WTC11 (cell line): ENCODE results near the gene DNALI1. TPM values are rescaled to one million over a fixed set of nuclear protein-coding genes. Genes with fewer than 3 reads are reported as not detected.

Source experiments
- ATAC-seq: fragments of 200-7000 bp; cut with Tn5 transposase; 2 replicates; pipeline ENCODE4 v1.10.0; 2021; ENCODE audit warnings: mild to moderate bottlenecking, moderate library complexity
- CTCF ChIA-PET: fragments of 300-600 bp; sonication (Branson Sonifier 250); formaldehyde crosslinking; loops from one replicate; lab custom pipeline; 2021; ENCODE audit warnings: antibody characterized with exemption; lab: Charles Lee
- POLR2A ChIA-PET: fragments of 350-600 bp; sonication (Branson Sonifier 250); formaldehyde crosslinking; loops from one replicate; lab custom pipeline; 2021; ENCODE audit warnings: antibody characterized with exemption; lab: Charles Lee
- DNase-seq: peaks from one replicate; pipeline ENCODE4 v3.0.0; 2021; ENCODE audit warnings: low spot score
- H3K27ac Mint-ChIP-seq: 2 replicates; pipeline ENCODE4 v1.8.0; 2021; ENCODE audit warnings: mixed read lengths
- H3K27me3 Mint-ChIP-seq: 2 replicates; pipeline ENCODE4 v1.8.0; 2021; ENCODE audit warnings: low read depth, mild to moderate bottlenecking, moderate library complexity, mixed read lengths
- H3K36me3 Mint-ChIP-seq: 2 replicates; pipeline ENCODE4 v1.8.0; 2021; ENCODE audit warnings: mixed read lengths
- H3K4me1 Mint-ChIP-seq: 2 replicates; pipeline ENCODE4 v1.8.0; 2022; ENCODE audit warnings: mixed read lengths
- H3K4me3 Mint-ChIP-seq: 2 replicates; pipeline ENCODE4 v1.8.0; 2021; ENCODE audit warnings: mild to moderate bottlenecking, moderate library complexity, mixed read lengths
- H3K9me3 Mint-ChIP-seq: 2 replicates; pipeline ENCODE4 v1.8.0; 2021; ENCODE audit warnings: mixed read lengths
- ATF1 ChIP-seq: sonication (generic); formaldehyde crosslinking; IDR thresholded peaks from 2 replicates; pipeline ENCODE4 v1.8.1; 2023; ENCODE audit warnings: mild to moderate bottlenecking, moderate library complexity, missing genetic modification reagents
- ELF4 ChIP-seq: sonication (generic); formaldehyde crosslinking; IDR thresholded peaks from 2 replicates; pipeline ENCODE4 v1.8.1; 2022; ENCODE audit warnings: low read depth, mild to moderate bottlenecking, moderate library complexity, missing genetic modification reagents
- FOXK1 ChIP-seq: sonication (generic); formaldehyde crosslinking; IDR thresholded peaks from 2 replicates; pipeline ENCODE4 v1.8.0; 2022; ENCODE audit warnings: mild to moderate bottlenecking, moderate library complexity, missing genetic modification reagents
- FOXP1 ChIP-seq: sonication (generic); formaldehyde crosslinking; IDR thresholded peaks from 2 replicates; pipeline ENCODE4 v1.8.0; 2022; ENCODE audit warnings: missing genetic modification reagents, mild to moderate bottlenecking, moderate library complexity, borderline replicate concordance
- HMGA2 ChIP-seq: fragments of 250-450 bp; sonication (Bioruptor Pico); IDR thresholded peaks from 2 replicates; pipeline ENCODE4 v1.4.0; 2021; ENCODE audit warnings: mild to moderate bottlenecking, moderate library complexity
- JAZF1 ChIP-seq: fragments of 250-450 bp; sonication (Bioruptor Pico); IDR thresholded peaks from 2 replicates; pipeline ENCODE4 v1.9.0; 2021; ENCODE audit warnings: moderate library complexity, mild to moderate bottlenecking, inconsistent platforms
- NFE2L1 ChIP-seq: sonication (generic); formaldehyde crosslinking; IDR thresholded peaks from 2 replicates; pipeline ENCODE4 v1.8.1; 2023; ENCODE audit warnings: missing genetic modification reagents
- OVOL2 ChIP-seq: fragments of 250-450 bp; sonication (Bioruptor Pico); IDR thresholded peaks from 2 replicates; pipeline ENCODE4 v1.9.0; 2021; ENCODE audit warnings: mild to moderate bottlenecking, borderline replicate concordance
- PRRX2 ChIP-seq: fragments of 250-450 bp; sonication (Bioruptor Pico); IDR thresholded peaks from 2 replicates; pipeline ENCODE4 v1.8.0; 2021; ENCODE audit warnings: mild to moderate bottlenecking
- SMAD4 ChIP-seq: sonication (generic); formaldehyde crosslinking; IDR thresholded peaks from 2 replicates; pipeline ENCODE4 v1.8.0; 2022; ENCODE audit warnings: mild to moderate bottlenecking, missing genetic modification reagents
- SOX15 ChIP-seq: fragments of 250-450 bp; sonication (Bioruptor Pico); IDR thresholded peaks from 2 replicates; pipeline ENCODE4 v1.9.0; 2021; ENCODE audit warnings: mild to moderate bottlenecking
- SP1 ChIP-seq: sonication (generic); formaldehyde crosslinking; conservative IDR thresholded peaks from 2 replicates; pipeline ENCODE4 v1.8.1; 2022; ENCODE audit warnings: missing genetic modification reagents
- ZBTB21 ChIP-seq: sonication (generic); formaldehyde crosslinking; IDR thresholded peaks from 2 replicates; pipeline ENCODE4 v1.8.1; 2023; ENCODE audit warnings: mild to moderate bottlenecking, missing genetic modification reagents, borderline replicate concordance
- ZNF416 ChIP-seq: fragments of 250-450 bp; sonication (Bioruptor Pico); IDR thresholded peaks from 2 replicates; pipeline ENCODE4 v1.9.0; 2021; ENCODE audit warnings: mild to moderate bottlenecking, inconsistent platforms
- total RNA-seq: library from RNA; stranded (reverse); gene quantifications from 3 replicates; pipeline ENCODE4 v1.2.3, GENCODE V29; 2021
- TF ChIP-seq, protein P1 (sequence below): sonication (generic); formaldehyde crosslinking; IDR thresholded peaks from 2 replicates; pipeline ENCODE4 v1.8.1; 2022; ENCODE audit warnings: mild to moderate bottlenecking, missing genetic modification reagents, moderate library complexity, borderline replicate concordance
- TF ChIP-seq, protein P2 (sequence below): fragments of 200-600 bp; IDR thresholded peaks from 2 replicates; pipeline ENCODE4 v1.8.0; 2022; ENCODE audit warnings: antibody characterized with exemption
- TF ChIP-seq, protein P3 (sequence below): sonication (generic); formaldehyde crosslinking; IDR thresholded peaks from 2 replicates; pipeline ENCODE4 v1.8.1; 2022; ENCODE audit warnings: low read depth, mild to moderate bottlenecking, moderate library complexity, missing genetic modification reagents, borderline replicate concordance
- TF ChIP-seq, protein P4 (sequence below): sonication (generic); formaldehyde crosslinking; IDR thresholded peaks from 2 replicates; pipeline ENCODE4 v1.8.0; 2023; ENCODE audit warnings: missing genetic modification reagents
- TF ChIP-seq, protein P5 (sequence below): sonication (generic); formaldehyde crosslinking; IDR thresholded peaks from 2 replicates; pipeline ENCODE4 v1.8.1; 2023; ENCODE audit warnings: mild to moderate bottlenecking, missing genetic modification reagents

The DNALI1 gene
- total RNA-seq, 1 experiment from 2014 or later, result 10.5 TPM

DNA sequence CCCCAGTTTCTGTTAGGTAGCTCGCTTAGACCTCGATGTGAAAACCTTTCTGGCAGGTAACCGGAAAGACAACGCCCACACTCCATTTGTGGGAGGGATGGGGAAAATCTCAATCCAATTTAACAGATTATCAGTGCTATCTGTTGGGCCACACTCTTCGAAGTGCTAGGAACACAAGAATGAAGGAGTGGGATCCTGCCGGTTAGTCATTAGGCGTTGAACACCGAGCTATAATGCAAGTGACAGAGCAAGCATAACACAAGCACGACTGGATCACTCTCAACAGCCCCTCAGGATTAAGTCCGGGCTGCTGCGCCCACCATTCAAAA, 3.2 kb upstream of the DNALI1 start:
- peak overlapping the region; percentile 98 for H3K27ac Mint-ChIP-seq
- peaks cover 27% of the 10 kb centered on the region for H3K4me1 Mint-ChIP-seq
- TF ChIP-seq ELF4 (CRISPR knock-in tag) (no peak), OVOL2 (CRISPR knock-in tag) (no peak), HMGA2 (no peak), JAZF1 (CRISPR knock-in tag) (no peak), SMAD4 (CRISPR knock-in tag) (no peak), FOXP1 (CRISPR knock-in tag) (no peak), ZBTB21 (CRISPR knock-in tag) (no peak), PRRX2 (CRISPR knock-in tag) (no peak), ZNF416 (CRISPR knock-in tag) (no peak), SOX15 (CRISPR knock-in tag) (no peak), FOXK1 (CRISPR knock-in tag) (no peak), NFE2L1 (no peak), SP1 (CRISPR knock-in tag) (no peak), ATF1 (no peak)
- TF ChIP-seq, protein P1, sequence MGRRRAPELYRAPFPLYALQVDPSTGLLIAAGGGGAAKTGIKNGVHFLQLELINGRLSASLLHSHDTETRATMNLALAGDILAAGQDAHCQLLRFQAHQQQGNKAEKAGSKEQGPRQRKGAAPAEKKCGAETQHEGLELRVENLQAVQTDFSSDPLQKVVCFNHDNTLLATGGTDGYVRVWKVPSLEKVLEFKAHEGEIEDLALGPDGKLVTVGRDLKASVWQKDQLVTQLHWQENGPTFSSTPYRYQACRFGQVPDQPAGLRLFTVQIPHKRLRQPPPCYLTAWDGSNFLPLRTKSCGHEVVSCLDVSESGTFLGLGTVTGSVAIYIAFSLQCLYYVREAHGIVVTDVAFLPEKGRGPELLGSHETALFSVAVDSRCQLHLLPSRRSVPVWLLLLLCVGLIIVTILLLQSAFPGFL (CRISPR knock-in tag), result no peak
- TF ChIP-seq, protein P2, sequence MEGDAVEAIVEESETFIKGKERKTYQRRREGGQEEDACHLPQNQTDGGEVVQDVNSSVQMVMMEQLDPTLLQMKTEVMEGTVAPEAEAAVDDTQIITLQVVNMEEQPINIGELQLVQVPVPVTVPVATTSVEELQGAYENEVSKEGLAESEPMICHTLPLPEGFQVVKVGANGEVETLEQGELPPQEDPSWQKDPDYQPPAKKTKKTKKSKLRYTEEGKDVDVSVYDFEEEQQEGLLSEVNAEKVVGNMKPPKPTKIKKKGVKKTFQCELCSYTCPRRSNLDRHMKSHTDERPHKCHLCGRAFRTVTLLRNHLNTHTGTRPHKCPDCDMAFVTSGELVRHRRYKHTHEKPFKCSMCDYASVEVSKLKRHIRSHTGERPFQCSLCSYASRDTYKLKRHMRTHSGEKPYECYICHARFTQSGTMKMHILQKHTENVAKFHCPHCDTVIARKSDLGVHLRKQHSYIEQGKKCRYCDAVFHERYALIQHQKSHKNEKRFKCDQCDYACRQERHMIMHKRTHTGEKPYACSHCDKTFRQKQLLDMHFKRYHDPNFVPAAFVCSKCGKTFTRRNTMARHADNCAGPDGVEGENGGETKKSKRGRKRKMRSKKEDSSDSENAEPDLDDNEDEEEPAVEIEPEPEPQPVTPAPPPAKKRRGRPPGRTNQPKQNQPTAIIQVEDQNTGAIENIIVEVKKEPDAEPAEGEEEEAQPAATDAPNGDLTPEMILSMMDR, result no peak
- TF ChIP-seq, protein P3, sequence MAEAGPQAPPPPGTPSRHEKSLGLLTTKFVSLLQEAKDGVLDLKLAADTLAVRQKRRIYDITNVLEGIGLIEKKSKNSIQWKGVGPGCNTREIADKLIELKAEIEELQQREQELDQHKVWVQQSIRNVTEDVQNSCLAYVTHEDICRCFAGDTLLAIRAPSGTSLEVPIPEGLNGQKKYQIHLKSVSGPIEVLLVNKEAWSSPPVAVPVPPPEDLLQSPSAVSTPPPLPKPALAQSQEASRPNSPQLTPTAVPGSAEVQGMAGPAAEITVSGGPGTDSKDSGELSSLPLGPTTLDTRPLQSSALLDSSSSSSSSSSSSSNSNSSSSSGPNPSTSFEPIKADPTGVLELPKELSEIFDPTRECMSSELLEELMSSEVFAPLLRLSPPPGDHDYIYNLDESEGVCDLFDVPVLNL (CRISPR knock-in tag), result no peak
- TF ChIP-seq, protein P4, sequence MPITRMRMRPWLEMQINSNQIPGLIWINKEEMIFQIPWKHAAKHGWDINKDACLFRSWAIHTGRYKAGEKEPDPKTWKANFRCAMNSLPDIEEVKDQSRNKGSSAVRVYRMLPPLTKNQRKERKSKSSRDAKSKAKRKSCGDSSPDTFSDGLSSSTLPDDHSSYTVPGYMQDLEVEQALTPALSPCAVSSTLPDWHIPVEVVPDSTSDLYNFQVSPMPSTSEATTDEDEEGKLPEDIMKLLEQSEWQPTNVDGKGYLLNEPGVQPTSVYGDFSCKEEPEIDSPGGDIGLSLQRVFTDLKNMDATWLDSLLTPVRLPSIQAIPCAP (CRISPR knock-in tag), result no peak
- TF ChIP-seq, protein P5, sequence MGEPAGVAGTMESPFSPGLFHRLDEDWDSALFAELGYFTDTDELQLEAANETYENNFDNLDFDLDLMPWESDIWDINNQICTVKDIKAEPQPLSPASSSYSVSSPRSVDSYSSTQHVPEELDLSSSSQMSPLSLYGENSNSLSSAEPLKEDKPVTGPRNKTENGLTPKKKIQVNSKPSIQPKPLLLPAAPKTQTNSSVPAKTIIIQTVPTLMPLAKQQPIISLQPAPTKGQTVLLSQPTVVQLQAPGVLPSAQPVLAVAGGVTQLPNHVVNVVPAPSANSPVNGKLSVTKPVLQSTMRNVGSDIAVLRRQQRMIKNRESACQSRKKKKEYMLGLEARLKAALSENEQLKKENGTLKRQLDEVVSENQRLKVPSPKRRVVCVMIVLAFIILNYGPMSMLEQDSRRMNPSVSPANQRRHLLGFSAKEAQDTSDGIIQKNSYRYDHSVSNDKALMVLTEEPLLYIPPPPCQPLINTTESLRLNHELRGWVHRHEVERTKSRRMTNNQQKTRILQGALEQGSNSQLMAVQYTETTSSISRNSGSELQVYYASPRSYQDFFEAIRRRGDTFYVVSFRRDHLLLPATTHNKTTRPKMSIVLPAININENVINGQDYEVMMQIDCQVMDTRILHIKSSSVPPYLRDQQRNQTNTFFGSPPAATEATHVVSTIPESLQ, result no peak
- no peaks in the 10 kb centered on the region; the same call in 1 of the 2 replicates for H3K27me3 Mint-ChIP-seq
- peaks cover 9% of the 10 kb centered on the region; the same call in 1 of the 2 replicates for H3K9me3 Mint-ChIP-seq
- DNase-seq (no peak), ATAC-seq (no peak)
- peaks cover 29% of the 10 kb centered on the region for H3K36me3 Mint-ChIP-seq
- CTCF ChIA-PET, result interaction anchor here (1.0 kb wide), 2 partner anchors 39 to 66 kb away, joined by 5 to 10 read pairs; partner anchors contain the start of gene MEAF6
- POLR2A ChIA-PET, result interaction anchor here (0.7 kb wide), 1 partner anchor 39 kb away, joined by 3 read pairs; the partner anchor contains the start of gene MEAF6
- peak overlapping the region; percentile 98 for H3K4me3 Mint-ChIP-seq
